Tibial nerve (tissue), 3 donors: Measurements from ENCODE around the gene CDK2.

Source experiments
- POLR2A ChIP-seq, 2 donors: fragments of 450-650 bp; IDR thresholded peaks; one replicate each; pipeline ENCODE4 v1.6.1; 2017; ENCODE audit warnings: antibody characterized with exemption in 2 of 2, mild to moderate bottlenecking in 2 of 2, moderate library complexity in 2 of 2
- TF ChIP-seq, protein P1 (sequence below), 5 experiments: fragments of 200-600 bp in 3 of 5; fragments of 450-650 bp in 2 of 5; sonication (generic) in 3 of 5; IDR thresholded peaks; one replicate each; pipeline ENCODE4 v1.5.1; 2016 to 2019; ENCODE audit warnings: antibody characterized with exemption in 5 of 5, mild to moderate bottlenecking in 3 of 5, moderate library complexity in 2 of 5

DNA sequence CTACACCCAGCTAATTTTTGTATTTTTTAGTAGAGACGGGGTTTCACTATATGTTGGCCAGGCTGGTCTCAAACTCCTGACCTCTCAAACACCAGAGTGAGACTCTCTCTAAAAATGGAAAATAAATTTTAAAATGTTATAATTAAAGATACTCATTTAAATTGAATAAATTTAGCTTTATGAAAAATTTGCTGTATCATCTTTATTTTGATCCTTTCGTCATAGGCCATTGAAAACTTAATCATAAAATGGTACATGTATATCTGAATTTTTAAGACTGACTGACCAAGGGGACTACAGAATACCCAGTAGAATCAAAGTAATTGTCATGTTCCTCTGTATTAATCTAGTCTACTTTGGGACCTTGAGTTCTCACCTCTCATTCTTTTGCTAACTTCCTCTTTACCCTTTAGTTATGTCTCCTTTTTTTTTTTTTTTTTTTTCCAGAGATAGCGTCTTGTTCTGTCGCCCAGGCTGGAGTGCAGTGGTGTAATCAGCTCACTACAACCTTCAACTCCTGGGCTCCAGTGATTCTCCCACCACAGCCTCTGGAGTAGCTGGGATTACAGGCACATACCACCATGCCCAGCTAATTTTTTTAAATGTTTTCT, 16.7 kb downstream of the CDK2 start:
- no peak for TF ChIP-seq POLR2A (IDR thresholded peaks at IDR 0.05)
- TF ChIP-seq, protein P1, sequence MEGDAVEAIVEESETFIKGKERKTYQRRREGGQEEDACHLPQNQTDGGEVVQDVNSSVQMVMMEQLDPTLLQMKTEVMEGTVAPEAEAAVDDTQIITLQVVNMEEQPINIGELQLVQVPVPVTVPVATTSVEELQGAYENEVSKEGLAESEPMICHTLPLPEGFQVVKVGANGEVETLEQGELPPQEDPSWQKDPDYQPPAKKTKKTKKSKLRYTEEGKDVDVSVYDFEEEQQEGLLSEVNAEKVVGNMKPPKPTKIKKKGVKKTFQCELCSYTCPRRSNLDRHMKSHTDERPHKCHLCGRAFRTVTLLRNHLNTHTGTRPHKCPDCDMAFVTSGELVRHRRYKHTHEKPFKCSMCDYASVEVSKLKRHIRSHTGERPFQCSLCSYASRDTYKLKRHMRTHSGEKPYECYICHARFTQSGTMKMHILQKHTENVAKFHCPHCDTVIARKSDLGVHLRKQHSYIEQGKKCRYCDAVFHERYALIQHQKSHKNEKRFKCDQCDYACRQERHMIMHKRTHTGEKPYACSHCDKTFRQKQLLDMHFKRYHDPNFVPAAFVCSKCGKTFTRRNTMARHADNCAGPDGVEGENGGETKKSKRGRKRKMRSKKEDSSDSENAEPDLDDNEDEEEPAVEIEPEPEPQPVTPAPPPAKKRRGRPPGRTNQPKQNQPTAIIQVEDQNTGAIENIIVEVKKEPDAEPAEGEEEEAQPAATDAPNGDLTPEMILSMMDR (IDR thresholded peaks at IDR 0.05), result no peak
